H9 (cell line): ENCODE measurements around the gene WDR81. TPM values are rescaled to one million over a fixed set of nuclear protein-coding genes. Genes with fewer than 3 reads are reported as not detected.
"Not testable (repeated sequence)": the region's sequence is repeated elsewhere in the genome, so short reads cannot be mapped to it uniquely, and the experiment has no call there.

Experiments
- DNase-seq: peaks from one replicate; pipeline ENCODE4 v3.0.0-alpha.2; 2017
- H2AFZ ChIP-seq: one replicate; pipeline ENCODE4 v1.6.1; 2013; ENCODE audit warnings: mild to moderate bottlenecking, low read length, control low read depth, moderate library complexity
- H2AK5ac ChIP-seq: 2 replicates; pipeline ENCODE4 v1.6.1; 2013; ENCODE audit warnings: low read length, control low read depth, mixed read lengths; ENCODE audit not compliant: insufficient read length
- H2BK120ac ChIP-seq: one replicate; pipeline ENCODE4 v1.6.1; 2013; ENCODE audit warnings: low read depth, mild to moderate bottlenecking, low read length, control low read depth, inconsistent platforms; ENCODE audit not compliant: poor library complexity, severe bottlenecking
- H2BK12ac ChIP-seq: 2 replicates; pipeline ENCODE4 v1.6.1; 2013; ENCODE audit warnings: low read length, control low read depth, mixed read lengths, low read depth; ENCODE audit not compliant: insufficient read length
- H2BK15ac ChIP-seq: 2 replicates; pipeline ENCODE4 v1.6.1; 2013; ENCODE audit warnings: low read depth, low read length, control low read depth
- H2BK20ac ChIP-seq: one replicate; pipeline ENCODE4 v1.6.1; 2013; ENCODE audit warnings: low read depth, mild to moderate bottlenecking, low read length, control low read depth, inconsistent platforms; ENCODE audit not compliant: poor library complexity, severe bottlenecking
- H2BK5ac ChIP-seq: 2 replicates; pipeline ENCODE4 v1.6.1; 2013; ENCODE audit warnings: low read length, control low read depth, mixed read lengths; ENCODE audit not compliant: insufficient read length
- H3K14ac ChIP-seq: 2 replicates; pipeline ENCODE4 v1.6.1; 2013; ENCODE audit warnings: low read length, control low read depth; ENCODE audit not compliant: insufficient read depth
- H3K18ac ChIP-seq: 2 replicates; pipeline ENCODE4 v1.6.1; 2013; ENCODE audit warnings: low read depth, mild to moderate bottlenecking, mixed read lengths, low read length, control low read depth; ENCODE audit not compliant: insufficient read length
- H3K23ac ChIP-seq: 2 replicates; pipeline ENCODE4 v1.6.1; 2013; ENCODE audit warnings: low read length, control low read depth, mixed read lengths, low read depth; ENCODE audit not compliant: insufficient read length
- H3K23me2 ChIP-seq: 2 replicates; pipeline ENCODE4 v1.6.1; 2013; ENCODE audit warnings: low read depth, mild to moderate bottlenecking, mixed read lengths, low read length, control low read depth; ENCODE audit not compliant: insufficient read length, poor library complexity, severe bottlenecking
- H3K27ac ChIP-seq: 2 replicates; pipeline ENCODE4 v1.5.1; 2013; ENCODE audit warnings: low read length, control low read depth, mixed read lengths, low read depth; ENCODE audit not compliant: insufficient read length
- H3K27me3 ChIP-seq: 2 replicates; pipeline ENCODE4 v1.6.1; 2013; ENCODE audit warnings: low read length, control low read depth, inconsistent platforms; ENCODE audit not compliant: insufficient read depth
- H3K4ac ChIP-seq: 2 replicates; pipeline ENCODE4 v1.6.1; 2013; ENCODE audit warnings: low read depth, mild to moderate bottlenecking, control low read depth, inconsistent platforms, low read length, moderate library complexity
- H3K4me1 ChIP-seq: 2 replicates; pipeline ENCODE4 v1.6.1; 2013; ENCODE audit warnings: low read length, control low read depth, inconsistent platforms; ENCODE audit not compliant: insufficient read depth
- H3K4me2 ChIP-seq: 2 replicates; pipeline ENCODE4 v1.6.1; 2013; ENCODE audit warnings: low read length, control low read depth, mixed read lengths; ENCODE audit not compliant: insufficient read length, insufficient read depth
- H3K56ac ChIP-seq: 2 replicates; pipeline ENCODE4 v1.6.1; 2013; ENCODE audit warnings: low read depth, mild to moderate bottlenecking, mixed read lengths, low read length, control low read depth; ENCODE audit not compliant: insufficient read length
- H3K79me1 ChIP-seq: 2 replicates; pipeline ENCODE4 v1.6.1; 2013; ENCODE audit warnings: low read depth, mild to moderate bottlenecking, moderate library complexity, low read length, control low read depth, inconsistent platforms; ENCODE audit not compliant: insufficient read depth, poor library complexity, severe bottlenecking
- H3K79me2 ChIP-seq: 2 replicates; pipeline ENCODE4 v1.6.1; 2013; ENCODE audit warnings: low read length, control low read depth, inconsistent platforms; ENCODE audit not compliant: insufficient read depth
- H3K9ac ChIP-seq: 2 replicates; pipeline ENCODE4 v1.6.1; 2013; ENCODE audit warnings: low read length, control low read depth, mixed read lengths; ENCODE audit not compliant: insufficient read length; ENCODE audit errors: extremely low read depth
- H3K9me3 ChIP-seq: one replicate; pipeline ENCODE4 v1.6.1; 2013; ENCODE audit warnings: low read depth, low read length, inconsistent platforms; ENCODE audit not compliant: control insufficient read depth
- H3T11ph ChIP-seq: one replicate; pipeline ENCODE4 v1.6.1; 2013; ENCODE audit warnings: mild to moderate bottlenecking, low read length, control low read depth, inconsistent platforms
- H4K20me1 ChIP-seq: one replicate; pipeline ENCODE4 v1.6.1; 2013; ENCODE audit not compliant: control insufficient read depth, insufficient read length, insufficient read depth
- H4K5ac ChIP-seq: 2 replicates; pipeline ENCODE4 v1.6.1; 2013; ENCODE audit warnings: low read depth, mild to moderate bottlenecking, mixed read lengths, low read length, control low read depth; ENCODE audit not compliant: insufficient read length
- H4K8ac ChIP-seq: replicated peaks from 2 replicates; pipeline ENCODE4 v1.6.1; 2013; ENCODE audit warnings: low read length, control low read depth, mixed read lengths, low read depth; ENCODE audit not compliant: insufficient read length
- H4K91ac ChIP-seq: 2 replicates; pipeline ENCODE4 v1.6.1; 2013; ENCODE audit warnings: low read depth, mild to moderate bottlenecking, moderate library complexity, mixed read lengths, low read length, control low read depth; ENCODE audit not compliant: insufficient read length
- H3K27ac Mint-ChIP-seq, 3 experiments: 2 replicates in 2 of 3; 3 replicates in 1 of 3; pipeline ENCODE4 v1.8.0; 2020 to 2021; ENCODE audit warnings: mixed read lengths in 3 of 3, mild to moderate bottlenecking in 1 of 3, moderate library complexity in 1 of 3
- H3K27me3 Mint-ChIP-seq: 2 replicates; pipeline ENCODE4 v1.8.0; 2021; ENCODE audit warnings: low read depth, mild to moderate bottlenecking, moderate library complexity, mixed read lengths
- H3K36me3 Mint-ChIP-seq, 3 experiments: 2 replicates in 2 of 3; 3 replicates in 1 of 3; pipeline ENCODE4 v1.8.0; 2020 to 2021; ENCODE audit warnings: low read depth in 3 of 3, mixed read lengths in 3 of 3; ENCODE audit not compliant: insufficient read depth in 1 of 3
- H3K4me1 Mint-ChIP-seq, 2 experiments: 2 replicates each; pipeline ENCODE4 v1.8.0; 2020; ENCODE audit warnings: mixed read lengths in 2 of 2
- H3K4me3 Mint-ChIP-seq, 2 experiments: 2 replicates in 1 of 2; 3 replicates in 1 of 2; pipeline ENCODE4 v1.8.0; 2020 to 2021; ENCODE audit warnings: mild to moderate bottlenecking in 2 of 2, mixed read lengths in 2 of 2, moderate library complexity in 1 of 2
- H3K9me3 Mint-ChIP-seq, 2 experiments: 2 replicates in 1 of 2; 3 replicates in 1 of 2; pipeline ENCODE4 v1.8.0; 2020; ENCODE audit warnings: mild to moderate bottlenecking in 2 of 2, mixed read lengths in 2 of 2, moderate library complexity in 1 of 2
- CTCF ChIP-seq: fragments of 200-600 bp; sonication (generic); conservative IDR thresholded peaks from 3 replicates; pipeline ENCODE4 v1.8.0; 2021; ENCODE audit warnings: antibody characterized with exemption, mild to moderate bottlenecking
- WGBS: extraction: QIAGEN DNeasy Blood & Tissue Kit; methylation state at CpG from one replicate; pipeline ENCODE4 v1.1.7; 2013; ENCODE audit warnings: missing lambda C conversion rate, low lambda C conversion rate, mixed read lengths; ENCODE audit not compliant: insufficient read length; ENCODE audit errors: extremely low coverage; 5-methylcytosine and 5-hydroxymethylcytosine counted together
- total RNA-seq: library from RNA; stranded (reverse); gene quantifications from 2 replicates; pipeline ENCODE4 v1.2.1, GENCODE V29; 2021

Gene WDR81
- total RNA-seq, 1 experiment from 2014 or later = 20.2 TPM

GRCh38 chr17:1707107-1707506 is 17.4 kb upstream of the WDR81 start:
- H2BK12ac ChIP-seq = no peak overlapping the region
- no CpG with 5 or more reads among the region's 5 CpGs for WGBS
- DNase-seq = no peak

GRCh38 chr17:1708791-1709346 is 15.6 kb upstream of the WDR81 start:
- H2BK20ac ChIP-seq, H3K9ac ChIP-seq, H3K79me1 ChIP-seq, H3K9me3 Mint-ChIP-seq, H2BK120ac ChIP-seq, H3K27me3 Mint-ChIP-seq, H3K27ac ChIP-seq, H2BK12ac ChIP-seq, H3K9me3 ChIP-seq, H3K23ac ChIP-seq, H4K91ac ChIP-seq, H3K27ac Mint-ChIP-seq, H4K5ac ChIP-seq, H4K8ac ChIP-seq, H2AK5ac ChIP-seq, H2BK5ac ChIP-seq, H3K18ac ChIP-seq, H2BK15ac ChIP-seq, DNase-seq, H4K20me1 ChIP-seq, H2AFZ ChIP-seq, H3K27me3 ChIP-seq, H3K79me2 ChIP-seq, H3K56ac ChIP-seq, H3K4ac ChIP-seq, H3K14ac ChIP-seq, H3T11ph ChIP-seq, H3K4me1 ChIP-seq, H3K4me2 ChIP-seq: not testable (repeated sequence)
- no CpG with 5 or more reads among the region's 10 CpGs for WGBS
- H3K36me3 Mint-ChIP-seq = peaks cover 0 to 13% (median 2%) of the 10 kb centered on the region in 3 experiments; a peak in 3 of 7 replicates
- H3K4me3 Mint-ChIP-seq = peak overlapping the region; percentile 48 to 77
- H3K23me2 ChIP-seq = peaks cover 16% of the 10 kb centered on the region
- H3K4me1 Mint-ChIP-seq = peaks cover 22 to 28% of the 10 kb centered on the region in 2 experiments

More at GRCh38 chr17:1707107-1707506, 17.4 kb upstream of the WDR81 start:
- H2BK15ac ChIP-seq = no peak overlapping the region
- no peak overlapping the region for H2AFZ ChIP-seq
- H3K56ac ChIP-seq = no peak overlapping the region
- H2BK120ac ChIP-seq = no peak overlapping the region
- H3K9ac ChIP-seq = no peak overlapping the region
- no peak overlapping the region for H4K5ac ChIP-seq
- H3K79me1 ChIP-seq = no peaks in the 10 kb centered on the region
- H3K4ac ChIP-seq = no peak overlapping the region
- no peak overlapping the region for H4K91ac ChIP-seq
- Mint-ChIP-seq H3K4me3 (no peak overlapping the region; a peak in 1 of 5 replicates), H3K27ac (no peak overlapping the region), H3K27me3 (peaks cover 7% of the 10 kb centered on the region), H3K9me3 (no peaks in the 10 kb centered on the region), H3K4me1 (peaks cover 15 to 16% of the 10 kb centered on the region in 2 experiments), H3K36me3 (peaks cover 0 to 4% (median 0%) of the 10 kb centered on the region in 3 experiments; a peak in 1 of 7 replicates)
- H4K8ac ChIP-seq = no peak overlapping the region
- no peaks in the 10 kb centered on the region for H3K27me3 ChIP-seq
- H4K20me1 ChIP-seq = no peaks in the 10 kb centered on the region
- no peak overlapping the region for H3K14ac ChIP-seq
- H2AK5ac ChIP-seq = no peak overlapping the region
- no peak overlapping the region for H3T11ph ChIP-seq
- H3K23me2 ChIP-seq = peaks cover 13% of the 10 kb centered on the region
- H3K18ac ChIP-seq = no peak overlapping the region
- no peaks in the 10 kb centered on the region for H3K79me2 ChIP-seq
- H3K4me2 ChIP-seq = no peak overlapping the region
- no peak for TF ChIP-seq CTCF
- no peaks in the 10 kb centered on the region for H3K9me3 ChIP-seq
- no peak overlapping the region for H2BK5ac ChIP-seq
- H2BK20ac ChIP-seq = no peak overlapping the region
- H3K27ac ChIP-seq = no peak overlapping the region
- no peaks in the 10 kb centered on the region for H3K4me1 ChIP-seq
- no peak overlapping the region for H3K23ac ChIP-seq
